Measurements from ENCODE around the gene CEP112.
"Not testable (repeated sequence)": the region's sequence is repeated elsewhere in the genome, so short reads cannot be mapped to it uniquely, and the experiment has no call there.

The CEP112 gene

GRCh38 chr17:65790241-65790640 is 401.7 kb downstream of the CEP112 start:
- no peak for ATAC-seq (ENCODE audit: low read depth)
- H3K27me3 Mint-ChIP-seq: peaks cover 4% of the 10 kb centered on the region
- H3K27ac Mint-ChIP-seq: no peak overlapping the region
- H3K4me3 Mint-ChIP-seq: no peak overlapping the region
- DNase-seq (ENCODE audit: low spot score in 2 of 2): no peak
- no peaks in the 10 kb centered on the region for H3K4me1 Mint-ChIP-seq
- H3K36me3 Mint-ChIP-seq: no peaks in the 10 kb centered on the region
- no peaks in the 10 kb centered on the region for H3K9me3 Mint-ChIP-seq

GRCh38 chr17:65787503-65787902 is 404.4 kb downstream of the CEP112 start:
- Mint-ChIP-seq H3K27ac (no peak overlapping the region), H3K9me3 (peaks cover 1% of the 10 kb centered on the region), H3K4me1 (no peaks in the 10 kb centered on the region), H3K4me3 (no peak overlapping the region), H3K27me3 (peaks cover 2% of the 10 kb centered on the region), H3K36me3 (no peaks in the 10 kb centered on the region)
- no peak for ATAC-seq (ENCODE audit: low read depth)
- DNase-seq (ENCODE audit: low spot score in 2 of 2): no peak

- Mint-ChIP-seq H3K4me3 (no peak overlapping the region), H3K4me1 (no peaks in the 10 kb centered on the region), H3K27me3 (peaks cover 2% of the 10 kb centered on the region), H3K27ac (no peak overlapping the region), H3K9me3 (peaks cover 4% of the 10 kb centered on the region), H3K36me3 (no peaks in the 10 kb centered on the region)
- ATAC-seq (ENCODE audit: low read depth) (no peak), DNase-seq (ENCODE audit: low spot score in 2 of 2) (no peak)
Measured at GRCh38 chr17:65786479-65786878, 405.5 kb downstream of the CEP112 start.

GRCh38 chr17:65785109-65785508 is 406.8 kb downstream of the CEP112 start:
- DNase-seq (ENCODE audit: low spot score in 2 of 2) (no peak), ATAC-seq (ENCODE audit: low read depth) (no peak)
- Mint-ChIP-seq H3K4me3 (no peak overlapping the region), H3K27me3 (no peaks in the 10 kb centered on the region), H3K4me1 (no peaks in the 10 kb centered on the region), H3K27ac (no peak overlapping the region), H3K9me3 (peaks cover 6% of the 10 kb centered on the region), H3K36me3 (no peaks in the 10 kb centered on the region)

GRCh38 chr17:65783845-65784334 is 408.0 kb downstream of the CEP112 start:
- no peaks in the 10 kb centered on the region for H3K27me3 Mint-ChIP-seq
- H3K4me1 Mint-ChIP-seq: no peaks in the 10 kb centered on the region
- ATAC-seq (ENCODE audit: low read depth) (no peak), DNase-seq (ENCODE audit: low spot score in 2 of 2) (no peak)
- no peaks in the 10 kb centered on the region for H3K36me3 Mint-ChIP-seq
- H3K4me3 Mint-ChIP-seq: no peak overlapping the region
- H3K9me3 Mint-ChIP-seq: peaks cover 6% of the 10 kb centered on the region
- H3K27ac Mint-ChIP-seq: no peak overlapping the region

- not testable (repeated sequence) for ATAC-seq (ENCODE audit: low read depth); H3K27ac Mint-ChIP-seq
Measured at GRCh38 chr17:65782104-65782706, 409.7 kb downstream of the CEP112 start.

GRCh38 chr17:65780111-65780510 is 411.8 kb downstream of the CEP112 start:
- no peak overlapping the region for H3K4me3 Mint-ChIP-seq

More at GRCh38 chr17:65782104-65782706, 409.7 kb downstream of the CEP112 start:
- not testable (repeated sequence) for DNase-seq (ENCODE audit: low spot score in 2 of 2); H3K27me3 Mint-ChIP-seq; H3K9me3 Mint-ChIP-seq; H3K4me3 Mint-ChIP-seq; H3K4me1 Mint-ChIP-seq; H3K36me3 Mint-ChIP-seq

GRCh38 chr17:65776890-65777289 is 415.0 kb downstream of the CEP112 start:
- ATAC-seq (ENCODE audit: low read depth): no peak
- Mint-ChIP-seq H3K36me3 (no peaks in the 10 kb centered on the region), H3K27ac (no peak overlapping the region), H3K9me3 (peaks cover 3% of the 10 kb centered on the region), H3K4me3 (no peak overlapping the region), H3K4me1 (no peaks in the 10 kb centered on the region), H3K27me3 (no peaks in the 10 kb centered on the region)
- no peak for DNase-seq (ENCODE audit: low spot score in 2 of 2)

More at GRCh38 chr17:65780111-65780510, 411.8 kb downstream of the CEP112 start:
- no peak for ATAC-seq (ENCODE audit: low read depth)
- DNase-seq (ENCODE audit: low spot score in 2 of 2): no peak
- no peaks in the 10 kb centered on the region for H3K27me3 Mint-ChIP-seq
- H3K4me1 Mint-ChIP-seq: no peaks in the 10 kb centered on the region
- no peaks in the 10 kb centered on the region for H3K36me3 Mint-ChIP-seq
- peaks cover 6% of the 10 kb centered on the region for H3K9me3 Mint-ChIP-seq
- no peak overlapping the region for H3K27ac Mint-ChIP-seq

GRCh38 chr17:65774787-65775186 is 417.1 kb downstream of the CEP112 start:
- DNase-seq (ENCODE audit: low spot score in 2 of 2) (no peak), ATAC-seq (ENCODE audit: low read depth) (no peak)
- Mint-ChIP-seq H3K4me1 (no peaks in the 10 kb centered on the region), H3K27ac (no peak overlapping the region), H3K27me3 (no peaks in the 10 kb centered on the region), H3K9me3 (no peaks in the 10 kb centered on the region), H3K4me3 (no peak overlapping the region), H3K36me3 (no peaks in the 10 kb centered on the region)

- ATAC-seq (ENCODE audit: low read depth): no peak
- Mint-ChIP-seq H3K36me3 (no peaks in the 10 kb centered on the region), H3K27me3 (no peaks in the 10 kb centered on the region), H3K9me3 (no peaks in the 10 kb centered on the region), H3K4me1 (no peaks in the 10 kb centered on the region), H3K4me3 (no peak overlapping the region), H3K27ac (no peak overlapping the region)
- DNase-seq (ENCODE audit: low spot score in 2 of 2): no peak
Measured at GRCh38 chr17:65772989-65773388, 418.9 kb downstream of the CEP112 start.

- Mint-ChIP-seq H3K4me1 (no peaks in the 10 kb centered on the region), H3K27me3 (no peaks in the 10 kb centered on the region), H3K4me3 (no peak overlapping the region), H3K27ac (no peak overlapping the region), H3K36me3 (no peaks in the 10 kb centered on the region), H3K9me3 (no peaks in the 10 kb centered on the region)
- ATAC-seq (ENCODE audit: low read depth): no peak
- no peak for DNase-seq (ENCODE audit: low spot score in 2 of 2)
Measured at GRCh38 chr17:65771704-65772103, 420.2 kb downstream of the CEP112 start.

GRCh38 chr17:65763786-65764185 is 428.1 kb downstream of the CEP112 start:
- Mint-ChIP-seq H3K27me3 (peaks cover 2% of the 10 kb centered on the region), H3K4me1 (no peaks in the 10 kb centered on the region), H3K27ac (no peak overlapping the region), H3K9me3 (no peaks in the 10 kb centered on the region), H3K36me3 (no peaks in the 10 kb centered on the region), H3K4me3 (no peak overlapping the region)
- DNase-seq (ENCODE audit: low spot score in 2 of 2) (no peak), ATAC-seq (ENCODE audit: low read depth) (no peak)

- H3K27me3 Mint-ChIP-seq: peaks cover 2% of the 10 kb centered on the region
- ATAC-seq (ENCODE audit: low read depth): no peak
Measured at GRCh38 chr17:65762973-65763372, 429.0 kb downstream of the CEP112 start.

GRCh38 chr17:65759532-65759931 is 432.4 kb downstream of the CEP112 start:
- no peak for ATAC-seq (ENCODE audit: low read depth)

More at GRCh38 chr17:65762973-65763372, 429.0 kb downstream of the CEP112 start:
- DNase-seq (ENCODE audit: low spot score in 2 of 2): no peak
- Mint-ChIP-seq H3K4me1 (no peaks in the 10 kb centered on the region), H3K4me3 (no peak overlapping the region), H3K27ac (no peak overlapping the region), H3K9me3 (no peaks in the 10 kb centered on the region), H3K36me3 (no peaks in the 10 kb centered on the region)

GRCh38 chr17:65756760-65757159 is 435.2 kb downstream of the CEP112 start:
- Mint-ChIP-seq H3K27me3 (no peaks in the 10 kb centered on the region), H3K9me3 (peaks cover 3% of the 10 kb centered on the region), H3K36me3 (no peaks in the 10 kb centered on the region), H3K4me1 (no peaks in the 10 kb centered on the region), H3K27ac (no peak overlapping the region), H3K4me3 (no peak overlapping the region)
- ATAC-seq (ENCODE audit: low read depth) (no peak), DNase-seq (ENCODE audit: low spot score in 2 of 2) (no peak)

More at GRCh38 chr17:65759532-65759931, 432.4 kb downstream of the CEP112 start:
- Mint-ChIP-seq H3K27me3 (no peaks in the 10 kb centered on the region), H3K4me1 (no peaks in the 10 kb centered on the region), H3K36me3 (no peaks in the 10 kb centered on the region), H3K4me3 (no peak overlapping the region), H3K27ac (no peak overlapping the region), H3K9me3 (peaks cover 3% of the 10 kb centered on the region)
- DNase-seq (ENCODE audit: low spot score in 2 of 2): no peak

All from memory B cell (primary cell).